CD4-positive, CD25-positive, alpha-beta regulatory T cell (primary cell): ENCODE results near the gene THEM5. TPM values are rescaled to one million over a fixed set of nuclear protein-coding genes. Genes with fewer than 3 reads are reported as not detected.
"Not testable (repeated sequence)": the region's sequence is repeated elsewhere in the genome, so short reads cannot be mapped to it uniquely, and the experiment has no call there.

Experiments used
- ATAC-seq, 2 donors: fragments of 150-1000 bp; cut with Tn5 transposase; one replicate each; pipeline ENCODE4 v1.10.0; 2021; ENCODE audit warnings: low read depth in 2 of 2, moderate number of reproducible peaks in 2 of 2, moderate library complexity in 1 of 2
- DNase-seq, 3 donors: peaks; one replicate each; pipeline versions ENCODE4 v3.0.0 to v3.0.0-alpha.2; 2012 to 2022; ENCODE audit warnings: mixed read lengths in 1 of 3
- H3K27ac ChIP-seq: one replicate; pipeline ENCODE4 v1.7.0; 2013; ENCODE audit warnings: mild to moderate bottlenecking, low read length; ENCODE audit not compliant: insufficient read depth, poor library complexity, severe bottlenecking
- H3K27me3 ChIP-seq: one replicate; pipeline ENCODE4 v1.7.0; 2013; ENCODE audit warnings: low read length; ENCODE audit not compliant: control insufficient read depth, insufficient read depth
- H3K36me3 ChIP-seq: one replicate; pipeline ENCODE4 v1.7.0; 2013; ENCODE audit warnings: mild to moderate bottlenecking, low read length, moderate library complexity; ENCODE audit not compliant: control insufficient read depth, insufficient read depth
- H3K4me1 ChIP-seq: 2 replicates; pipeline ENCODE4 v1.7.0; 2013; ENCODE audit warnings: mild to moderate bottlenecking, low read length; ENCODE audit not compliant: insufficient read depth, control insufficient read depth, poor library complexity, severe bottlenecking
- H3K4me3 ChIP-seq: one replicate; pipeline ENCODE4 v1.7.0; 2013; ENCODE audit warnings: low read depth, mild to moderate bottlenecking, low read length, moderate library complexity
- H3K9me3 ChIP-seq, 2 experiments: 1 replicate in 1 of 2; 2 replicates in 1 of 2; pipeline ENCODE4 v1.7.0; 2013; ENCODE audit warnings: low read length in 2 of 2, mild to moderate bottlenecking in 1 of 2, moderate library complexity in 1 of 2; ENCODE audit not compliant: control insufficient read depth in 2 of 2
- H3K27ac Mint-ChIP-seq, 3 donors: one replicate each; pipeline ENCODE4 v1.8.0; 2020 to 2022; ENCODE audit warnings: mild to moderate bottlenecking in 3 of 3, mixed read lengths in 3 of 3, moderate library complexity in 2 of 3
- H3K27me3 Mint-ChIP-seq: one replicate; pipeline ENCODE4 v1.8.0; 2022; ENCODE audit warnings: mild to moderate bottlenecking, mixed read lengths
- H3K36me3 Mint-ChIP-seq: one replicate; pipeline ENCODE4 v1.8.0; 2020; ENCODE audit warnings: mixed read lengths
- H3K4me1 Mint-ChIP-seq, 4 donors: one replicate each; pipeline ENCODE4 v1.8.0; 2020 to 2022; ENCODE audit warnings: mixed read lengths in 4 of 4, mild to moderate bottlenecking in 1 of 4
- H3K4me3 Mint-ChIP-seq, 4 donors: one replicate each; pipeline ENCODE4 v1.8.0; 2020 to 2022; ENCODE audit warnings: mild to moderate bottlenecking in 4 of 4, mixed read lengths in 4 of 4, moderate library complexity in 3 of 4
- H3K9me3 Mint-ChIP-seq, 7 donors: one replicate each; pipeline ENCODE4 v1.8.0; 2020 to 2022; ENCODE audit warnings: mixed read lengths in 7 of 7, mild to moderate bottlenecking in 3 of 7, moderate library complexity in 2 of 7
- polyA plus RNA-seq, 4 donors: library from polyadenylated mRNA; unstranded; fragments of 300-500 nt; fragmentation: Illumina TruSeq; gene quantifications; one replicate each; pipeline ENCODE4 v1.2.3, GENCODE V29; 2021
- total RNA-seq: library from RNA; stranded (reverse); gene quantifications from one replicate; pipeline ENCODE4 v1.2.3, GENCODE V29; 2022

THEM5 gene
- total and polyA plus RNA-seq, 5 donors from 2014 or later: 0.25 TPM; not detected in 4

GRCh38 chr1:151882466-151882865 lies 29.0 kb upstream of the THEM5 start:
- H3K27me3 Mint-ChIP-seq: no peaks in the 10 kb centered on the region
- Histone ChIP-seq H3K4me3 (no peak overlapping the region), H3K36me3 (peaks cover 32% of the 10 kb centered on the region), H3K27me3 (no peaks in the 10 kb centered on the region), H3K4me1 (no peaks in the 10 kb centered on the region), H3K9me3 (no peaks in the 10 kb centered on the region), H3K27ac (no peak overlapping the region)
- ATAC-seq: no peak
- no peak for DNase-seq
- H3K36me3 Mint-ChIP-seq: peaks cover 23% of the 10 kb centered on the region
- no peak overlapping the region for H3K4me3 Mint-ChIP-seq
- H3K4me1 Mint-ChIP-seq: peaks cover 8 to 14% (median 11%) of the 10 kb centered on the region in 4 donors
- peak overlapping the region in 1 of 3 donors; percentile 84 for H3K27ac Mint-ChIP-seq
- no peaks in the 10 kb centered on the region for H3K9me3 Mint-ChIP-seq

DNA sequence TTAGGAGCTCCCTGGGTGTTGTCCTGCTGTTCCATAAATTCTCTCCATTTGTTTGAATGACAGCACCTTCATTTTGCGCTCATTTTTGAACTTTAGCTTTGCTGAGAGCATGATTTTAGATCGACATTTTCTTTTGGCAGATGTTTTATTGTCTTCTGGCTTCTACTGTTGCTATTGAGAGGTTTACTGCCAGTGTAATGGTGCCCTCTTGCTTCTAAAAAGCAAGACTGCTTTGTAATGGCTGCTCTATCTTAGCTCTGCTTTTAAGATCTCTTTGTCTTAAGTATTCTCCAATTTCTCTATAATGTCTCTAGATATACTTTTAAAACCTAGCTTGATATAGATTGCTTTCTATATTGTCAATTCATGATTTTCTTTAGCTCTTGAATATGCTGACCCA lies 28.0 kb upstream of the THEM5 start:
- Mint-ChIP-seq H3K4me3 (no peak overlapping the region), H3K4me1 (peaks cover 13 to 18% (median 14%) of the 10 kb centered on the region in 4 donors), H3K9me3 (no peaks in the 10 kb centered on the region), H3K36me3 (peaks cover 24% of the 10 kb centered on the region), H3K27ac (peak overlapping the region in 1 of 3 donors; percentile 35), H3K27me3 (no peaks in the 10 kb centered on the region)
- DNase-seq: peak in 1 of 3 donors; percentile 26
- Histone ChIP-seq H3K27me3 (no peaks in the 10 kb centered on the region), H3K27ac (no peak overlapping the region), H3K4me3 (no peak overlapping the region), H3K9me3 (no peaks in the 10 kb centered on the region), H3K36me3 (peaks cover 30% of the 10 kb centered on the region), H3K4me1 (no peaks in the 10 kb centered on the region)
- ATAC-seq: no peak

GRCh38 chr1:151875419-151876097 lies 22.0 kb upstream of the THEM5 start:
- Mint-ChIP-seq H3K27me3 (no peaks in the 10 kb centered on the region), H3K4me1 (peaks cover 20 to 34% (median 23%) of the 10 kb centered on the region in 4 donors), H3K9me3 (no peaks in the 10 kb centered on the region), H3K27ac (peak overlapping the region in 2 of 3 donors; percentile 72 to 81), H3K4me3 (no peak overlapping the region), H3K36me3 (peaks cover 49% of the 10 kb centered on the region)
- no peaks in the 10 kb centered on the region for H3K4me1 ChIP-seq
- H3K9me3 ChIP-seq: no peaks in the 10 kb centered on the region
- H3K36me3 ChIP-seq: peaks cover 48% of the 10 kb centered on the region
- H3K27me3 ChIP-seq: no peaks in the 10 kb centered on the region
- ATAC-seq (no peak), DNase-seq (no peak)
- H3K4me3 ChIP-seq: no peak overlapping the region
- H3K27ac ChIP-seq: no peak overlapping the region

DNA sequence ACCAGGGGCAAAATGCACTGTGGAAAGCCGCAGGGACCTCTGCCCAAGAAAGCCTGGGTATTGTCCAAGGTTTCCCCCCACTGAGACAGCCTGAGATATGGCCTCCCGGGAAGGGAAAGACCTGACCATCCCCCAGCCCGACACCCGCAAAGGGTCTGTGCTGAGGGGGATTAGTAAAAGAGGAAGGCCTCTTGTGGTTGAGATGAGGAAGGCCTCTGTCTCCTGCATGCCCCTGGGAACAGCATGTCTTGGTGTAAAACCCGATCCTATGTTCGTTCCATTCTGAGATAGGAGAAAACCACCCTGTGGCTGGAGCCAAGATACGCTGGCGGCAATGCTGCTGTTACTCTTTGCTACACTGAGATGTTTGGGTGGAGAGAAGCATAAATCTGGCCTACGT lies 19.3 kb upstream of the THEM5 start:
- peaks cover 45% of the 10 kb centered on the region for H3K36me3 Mint-ChIP-seq
- not testable (repeated sequence) for H3K9me3 Mint-ChIP-seq, DNase-seq, H3K4me1 ChIP-seq, ATAC-seq, H3K27ac ChIP-seq, H3K4me3 Mint-ChIP-seq, H3K9me3 ChIP-seq, H3K27me3 Mint-ChIP-seq, H3K27me3 ChIP-seq, H3K4me3 ChIP-seq
- peaks cover 43% of the 10 kb centered on the region for H3K36me3 ChIP-seq
- peaks cover 14 to 37% (median 26%) of the 10 kb centered on the region in 4 donors for H3K4me1 Mint-ChIP-seq
- H3K27ac Mint-ChIP-seq: peak overlapping the region; percentile 31 to 85 (median 76)

- Histone ChIP-seq H3K4me1 (no peaks in the 10 kb centered on the region), H3K27me3 (no peaks in the 10 kb centered on the region), H3K4me3 (no peak overlapping the region), H3K36me3 (peaks cover 34% of the 10 kb centered on the region), H3K27ac (no peak overlapping the region), H3K9me3 (no peaks in the 10 kb centered on the region)
- no peak overlapping the region for H3K4me3 Mint-ChIP-seq
- ATAC-seq (no peak), DNase-seq (no peak)
- peaks cover 36% of the 10 kb centered on the region for H3K36me3 Mint-ChIP-seq
- H3K27me3 Mint-ChIP-seq: no peaks in the 10 kb centered on the region
- no peaks in the 10 kb centered on the region for H3K9me3 Mint-ChIP-seq
- H3K27ac Mint-ChIP-seq: peak overlapping the region in 1 of 3 donors; percentile 44
- H3K4me1 Mint-ChIP-seq: peaks cover 14 to 31% (median 25%) of the 10 kb centered on the region in 4 donors
Measured at GRCh38 chr1:151871284-151872030, 17.9 kb upstream of the THEM5 start.

DNA sequence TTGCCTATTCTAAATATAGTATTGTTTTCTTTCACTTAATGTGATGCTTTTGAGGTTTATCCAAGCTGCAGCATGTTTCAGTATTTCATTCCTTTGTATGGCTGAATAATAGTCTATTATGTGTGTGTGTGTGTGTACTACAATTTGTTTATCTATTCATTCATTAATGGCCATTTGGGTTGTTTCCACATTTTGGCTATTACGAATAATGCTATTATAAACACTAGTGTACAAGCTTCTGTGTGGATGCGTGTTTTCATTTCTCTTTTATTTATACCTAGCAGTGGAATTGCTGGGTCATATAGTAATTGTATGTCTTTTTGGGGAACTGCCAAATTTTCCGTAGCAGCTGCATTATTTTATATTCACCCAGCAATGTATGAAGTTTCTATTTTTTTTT lies 15.0 kb upstream of the THEM5 start:
- H3K4me3 Mint-ChIP-seq: no peak overlapping the region
- peaks cover 11% of the 10 kb centered on the region for H3K36me3 Mint-ChIP-seq
- Histone ChIP-seq H3K36me3 (peaks cover 10% of the 10 kb centered on the region), H3K27me3 (no peaks in the 10 kb centered on the region), H3K4me1 (no peaks in the 10 kb centered on the region), H3K27ac (no peak overlapping the region), H3K4me3 (no peak overlapping the region), H3K9me3 (no peaks in the 10 kb centered on the region)
- H3K9me3 Mint-ChIP-seq: no peaks in the 10 kb centered on the region
- H3K27ac Mint-ChIP-seq: no peak overlapping the region
- H3K4me1 Mint-ChIP-seq: peaks cover 6 to 20% (median 8%) of the 10 kb centered on the region in 4 donors
- H3K27me3 Mint-ChIP-seq: no peaks in the 10 kb centered on the region
- no peak for DNase-seq
- ATAC-seq: no peak

- Histone ChIP-seq H3K36me3 (peaks cover 4% of the 10 kb centered on the region), H3K27ac (no peak overlapping the region), H3K4me3 (no peak overlapping the region), H3K27me3 (no peaks in the 10 kb centered on the region), H3K4me1 (no peaks in the 10 kb centered on the region), H3K9me3 (no peaks in the 10 kb centered on the region)
- DNase-seq (peak in 1 of 3 donors; percentile 11), ATAC-seq (no peak)
- Mint-ChIP-seq H3K4me1 (peaks cover 6 to 15% (median 8%) of the 10 kb centered on the region in 4 donors), H3K27me3 (no peaks in the 10 kb centered on the region), H3K9me3 (no peaks in the 10 kb centered on the region), H3K4me3 (no peak overlapping the region), H3K36me3 (peaks cover 5% of the 10 kb centered on the region), H3K27ac (peak overlapping the region in 2 of 3 donors; percentile 8 to 11)
Measured at GRCh38 chr1:151867765-151868411, 14.4 kb upstream of the THEM5 start.
